Posterior vena cava (tissue), 2 donors: ENCODE results near the gene HECTD4. TPM values are rescaled to one million over a fixed set of nuclear protein-coding genes. Genes with fewer than 3 reads are reported as not detected.
A peak's percentile ranks its signal among the peaks of the same experiment; 100 is the strongest.

Experiments used
- DNase-seq: peaks from one replicate; pipeline ENCODE4 v3.0.0-alpha.2; 2020; ENCODE audit warnings: low spot score
- intact Hi-C, 2 donors: fragments of 100-400 bp; cut with DNase I; formaldehyde crosslinking; loops; one replicate each; pipeline versions ENCODE4 v1.14.1 to v1.14.2; 2022 to 2023
- total RNA-seq, 2 donors: library from RNA; stranded (reverse); fragmentation: NEBNext Ultra II Directional; extraction: Animal tissue kit (Norgen Biotek cat#: 25700); gene quantifications; one replicate each; pipeline ENCODE4 v1.2.1, GENCODE V29; 2021
- donor health status: DM: yes; HTN: yes; CAD: no.
- donor health status: DM: yes; HTN: yes; CAD: no.

The HECTD4 gene
- total RNA-seq, 2 donors from 2014 or later = 46.7 to 47.9 TPM

- DNase-seq = peak; percentile 80
- intact Hi-C loops = loop anchor here in 1 of 2 donors (5.0 kb wide), 1 partner anchor 1965 kb away; no protein-coding TSS in a partner anchor
These were observed 209.5 kb downstream of the HECTD4 start for GRCh38 chr12:112172556-112173324.

GRCh38 chr12:112170971-112171596 is 211.1 kb downstream of the HECTD4 start:
- DNase-seq = peak; percentile 70
- intact Hi-C loops = loop anchor here in 1 of 2 donors (5.0 kb wide), 1 partner anchor 1964 kb away; no protein-coding TSS in a partner anchor

- intact Hi-C loops = loop anchor here in 1 of 2 donors (5.0 kb wide), 1 partner anchor 1963 kb away; no protein-coding TSS in a partner anchor
- DNase-seq = peak; percentile 56
These were observed 211.9 kb downstream of the HECTD4 start for GRCh38 chr12:112170376-112170775.

GRCh38 chr12:112169966-112170365 is 212.3 kb downstream of the HECTD4 start:
- intact Hi-C loops = loop anchor here in 1 of 2 donors (5.0 kb wide), 1 partner anchor 1963 kb away; no protein-coding TSS in a partner anchor
- peak; percentile 66 for DNase-seq

- intact Hi-C loops = no loop called here
- peak; percentile 63 for DNase-seq
These were observed 212.9 kb downstream of the HECTD4 start for GRCh38 chr12:112169161-112169872.

- intact Hi-C loops = no loop called here
- DNase-seq = peak; percentile 72
These were observed 213.7 kb downstream of the HECTD4 start for GRCh38 chr12:112168561-112168971.

- DNase-seq = peak; percentile 76
- intact Hi-C loops = no loop called here
These were observed 214.3 kb downstream of the HECTD4 start for GRCh38 chr12:112167718-112168525.

GRCh38 chr12:112167031-112167461 is 215.2 kb downstream of the HECTD4 start:
- intact Hi-C loops = no loop called here
- DNase-seq = peak; percentile 60

GRCh38 chr12:112166051-112167015 is 215.9 kb downstream of the HECTD4 start:
- intact Hi-C loops = no loop called here
- DNase-seq = peak; percentile 73

- intact Hi-C loops = no loop called here
- DNase-seq = peak; percentile 44
These were observed 216.6 kb downstream of the HECTD4 start for GRCh38 chr12:112165624-112166023.

GRCh38 chr12:112164011-112164660 is 218.1 kb downstream of the HECTD4 start:
- DNase-seq = peak; percentile 73
- intact Hi-C loops = no loop called here

- intact Hi-C loops = no loop called here
- DNase-seq = peak; percentile 75
These were observed 218.7 kb downstream of the HECTD4 start for GRCh38 chr12:112163471-112163991.

GRCh38 chr12:112163056-112163455 is 219.2 kb downstream of the HECTD4 start:
- DNase-seq = no peak
- intact Hi-C loops = no loop called here

- DNase-seq = peak; percentile 66
- intact Hi-C loops = loop anchor here in 1 of 2 donors (1.0 kb wide), 1 partner anchor 41 kb away; no protein-coding TSS in a partner anchor
These were observed 219.9 kb downstream of the HECTD4 start for GRCh38 chr12:112162241-112162790.

- intact Hi-C loops = loop anchor here in 1 of 2 donors (1.0 kb wide), 1 partner anchor 40 kb away; no protein-coding TSS in a partner anchor
- peak; percentile 66 for DNase-seq
These were observed 220.5 kb downstream of the HECTD4 start for GRCh38 chr12:112161711-112162110.

- intact Hi-C loops = no loop called here
- peak; percentile 20 for DNase-seq
These were observed 221.6 kb downstream of the HECTD4 start for GRCh38 chr12:112160611-112161010.

GRCh38 chr12:112159146-112159541 is 223.1 kb downstream of the HECTD4 start:
- no peak for DNase-seq
- intact Hi-C loops = no loop called here
